GM18511 (cell line): Measurements from ENCODE around the gene NRG4.
"Not testable (repeated sequence)": the region's sequence is repeated elsewhere in the genome, so short reads cannot be mapped to it uniquely, and the experiment has no call there.

Experiments
- ATAC-seq: cut with Tn5 transposase; IDR thresholded peaks from one replicate; pipeline ENCODE4 v1.9.1; 2021; ENCODE audit warnings: mild to moderate bottlenecking, moderate library complexity; ENCODE audit not compliant: unreplicated experiment

Gene NRG4

GRCh38 chr15:75994220-75994619, 18.0 kb downstream of the NRG4 start:
- ATAC-seq = no peak

GRCh38 chr15:75992897-75993296, 19.3 kb downstream of the NRG4 start:
- ATAC-seq = no peak

DNA sequence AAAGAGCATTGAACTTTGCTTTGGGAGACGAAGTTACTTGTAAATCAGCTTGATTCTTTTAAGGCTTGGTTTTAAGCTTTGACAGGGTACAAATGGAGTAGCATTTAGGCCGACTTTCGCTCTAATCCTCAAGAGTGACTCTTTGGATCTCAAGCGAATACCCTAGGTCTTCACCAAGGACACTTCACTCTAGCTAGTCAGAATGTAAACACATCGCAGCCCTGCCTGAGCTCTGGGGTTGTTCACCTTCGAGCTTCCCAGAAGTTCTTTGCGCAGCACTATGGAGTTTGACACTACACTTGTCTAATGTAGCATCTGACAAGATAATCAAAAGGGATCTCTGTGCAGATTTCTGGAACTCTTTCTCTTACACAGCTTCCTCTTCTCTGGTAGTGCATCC, 22.3 kb downstream of the NRG4 start:
- ATAC-seq = no peak

DNA sequence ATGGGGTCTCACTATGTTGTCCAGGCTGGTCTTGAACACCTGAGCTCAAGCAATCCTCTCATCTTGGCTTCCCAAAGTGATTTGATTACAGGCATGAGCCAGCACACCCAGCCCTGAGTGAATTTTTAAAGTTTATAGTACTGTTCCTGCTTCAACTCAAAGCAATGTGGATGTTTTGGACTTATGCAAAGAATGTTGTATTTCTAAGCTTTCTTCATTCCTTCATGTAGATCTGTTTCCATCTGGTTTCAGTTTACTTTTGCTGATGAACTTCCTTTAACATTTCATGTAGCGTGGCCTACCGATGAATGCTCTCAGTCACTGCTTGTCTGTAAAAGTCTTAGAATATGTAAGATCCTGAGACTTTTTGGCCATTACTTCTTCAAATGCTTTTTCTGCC, 23.2 kb downstream of the NRG4 start:
- no peak for ATAC-seq

GRCh38 chr15:75985971-75986370, 26.3 kb downstream of the NRG4 start:
- no peak for ATAC-seq

- ATAC-seq = not testable (repeated sequence)
Measured at GRCh38 chr15:75984706-75985105, 27.5 kb downstream of the NRG4 start.

GRCh38 chr15:75982468-75982867, 29.8 kb downstream of the NRG4 start:
- ATAC-seq = no peak

DNA sequence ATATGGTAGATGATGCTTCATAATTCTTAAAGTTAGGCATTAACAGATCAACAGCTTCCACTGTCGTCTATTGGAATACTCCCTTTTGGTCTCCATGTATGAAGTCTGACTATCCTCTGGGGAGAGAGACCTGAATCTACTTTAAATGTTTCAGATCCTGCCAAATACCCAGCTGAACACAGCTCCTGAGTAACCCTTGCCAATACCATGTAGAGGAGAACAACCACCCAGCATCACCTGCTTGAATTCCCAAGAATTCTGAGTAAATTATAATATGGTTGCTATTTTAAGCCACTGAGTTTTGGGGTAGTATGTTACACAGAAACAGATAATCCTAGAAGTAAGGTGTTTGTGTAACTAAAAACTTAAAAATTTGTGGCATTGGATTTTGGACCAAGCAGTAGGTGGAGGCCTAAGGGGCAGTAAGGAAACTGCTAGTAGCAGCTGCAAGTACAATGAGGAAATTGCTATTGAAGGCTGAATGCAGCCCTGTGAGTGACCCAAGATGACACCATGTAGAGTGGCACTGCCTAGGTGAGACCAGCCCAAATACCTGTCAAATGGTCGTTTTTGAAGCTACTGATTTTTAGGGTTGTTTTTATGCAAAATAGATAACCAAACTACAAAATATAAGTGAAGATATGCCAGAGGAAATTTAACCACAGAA, 30.9 kb downstream of the NRG4 start:
- no peak for ATAC-seq

DNA sequence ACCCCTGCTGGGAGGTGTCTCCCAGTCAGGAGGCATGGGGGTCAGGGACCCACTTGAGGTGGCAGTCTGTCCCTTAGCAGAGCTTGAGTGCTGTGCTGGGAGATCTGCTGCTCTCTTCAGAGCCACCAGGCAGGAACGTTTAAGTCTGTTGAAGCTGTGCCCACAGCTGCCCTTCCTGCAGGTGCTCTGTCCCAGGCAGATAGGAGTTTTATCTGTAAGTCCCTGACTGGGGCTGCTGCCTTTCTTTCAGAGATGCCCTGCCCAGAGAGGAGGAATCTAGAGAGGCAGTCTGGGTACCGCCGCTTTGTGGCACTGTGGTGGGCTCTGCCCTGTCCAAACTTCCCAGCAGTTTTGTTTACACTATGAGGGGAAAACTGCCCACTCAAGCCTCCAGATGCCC, 35.5 kb downstream of the NRG4 start:
- not testable (repeated sequence) for ATAC-seq

- ATAC-seq = no peak
Measured at GRCh38 chr15:75966073-75966472, 46.2 kb downstream of the NRG4 start.

DNA sequence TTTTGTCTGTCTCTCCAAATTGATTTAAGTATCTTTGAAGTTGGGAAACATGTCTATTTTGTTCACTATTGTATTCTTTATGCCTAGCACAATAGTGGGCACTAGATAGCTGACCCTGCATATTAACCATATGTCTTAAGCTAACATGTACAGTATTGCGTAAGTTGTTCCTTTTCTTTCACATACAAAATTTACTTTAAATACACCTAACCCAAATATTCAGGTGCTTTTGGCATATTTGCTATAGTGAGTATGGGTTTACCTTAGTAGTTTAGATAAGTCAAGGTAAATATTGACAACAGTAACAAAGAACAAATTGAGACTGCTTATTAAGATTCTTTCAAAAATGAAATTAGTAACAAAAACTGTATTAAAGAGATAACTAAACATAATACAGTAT, 50.9 kb downstream of the NRG4 start:
- no peak for ATAC-seq

- ATAC-seq = no peak
Measured at GRCh38 chr15:75955720-75956119, 56.5 kb downstream of the NRG4 start.

DNA sequence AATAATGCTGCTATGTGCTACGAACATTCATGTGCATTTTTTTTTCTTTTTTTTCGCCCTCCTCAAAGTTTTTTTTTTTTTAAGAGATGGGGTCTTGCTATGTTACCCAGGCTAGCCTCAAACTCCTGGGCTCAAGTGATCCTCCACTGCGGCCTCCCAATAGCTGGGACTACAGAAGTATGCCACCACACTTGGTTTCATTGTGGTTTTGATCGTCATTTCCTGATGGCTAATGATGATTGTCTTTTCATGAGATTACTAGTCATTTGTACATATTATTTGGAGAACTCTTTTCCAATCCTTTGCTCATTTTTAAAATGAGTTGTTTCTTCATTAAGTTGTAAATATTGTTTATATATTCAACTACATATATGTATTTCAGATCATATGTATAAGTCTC, 59.7 kb downstream of the NRG4 start:
- no peak for ATAC-seq

DNA sequence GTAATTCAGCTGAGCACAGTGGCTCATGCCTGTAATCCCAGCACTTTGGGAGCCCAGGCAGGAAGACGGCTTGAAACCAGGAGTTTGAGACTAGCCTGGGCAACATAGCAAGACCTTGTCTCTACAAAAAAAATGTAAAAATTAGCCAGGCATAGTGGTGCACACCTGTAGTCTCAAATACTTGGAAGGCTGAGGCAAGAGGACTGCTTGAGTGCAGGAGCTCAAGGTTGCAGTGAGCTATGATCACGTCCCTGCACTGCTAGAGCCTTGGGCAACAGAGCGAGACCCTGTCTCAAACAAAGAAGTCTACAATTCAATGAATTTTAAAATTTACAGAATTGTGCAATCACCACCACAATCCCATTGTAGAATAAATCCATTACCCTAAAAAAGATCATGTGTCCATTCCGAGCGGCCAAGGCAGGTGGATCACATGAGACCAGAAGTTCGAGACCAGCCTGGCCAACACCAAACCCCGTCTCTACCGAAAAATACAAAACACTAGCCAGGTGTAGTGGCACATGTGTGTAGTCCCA, 63.4 kb downstream of the NRG4 start:
- no peak for ATAC-seq

DNA sequence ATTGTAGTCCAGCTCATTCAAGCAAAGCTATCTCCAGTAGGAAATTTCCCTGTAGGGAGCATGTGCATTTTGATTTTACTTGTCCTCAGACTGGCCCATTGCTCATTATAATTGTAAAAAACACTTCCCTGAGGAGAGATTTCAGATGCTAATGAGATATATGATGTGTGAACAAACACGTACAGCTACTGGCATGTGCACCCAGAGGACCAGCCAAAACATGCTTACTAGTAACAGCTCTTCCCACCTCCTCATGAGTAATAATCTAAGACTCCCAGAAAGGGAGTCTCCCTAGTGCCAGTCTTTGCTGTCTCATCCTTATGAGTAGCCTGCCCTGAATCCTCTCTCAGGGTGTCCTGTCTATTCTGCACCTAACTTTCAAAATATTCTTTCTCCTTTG, 65.1 kb downstream of the NRG4 start:
- ATAC-seq = no peak

DNA sequence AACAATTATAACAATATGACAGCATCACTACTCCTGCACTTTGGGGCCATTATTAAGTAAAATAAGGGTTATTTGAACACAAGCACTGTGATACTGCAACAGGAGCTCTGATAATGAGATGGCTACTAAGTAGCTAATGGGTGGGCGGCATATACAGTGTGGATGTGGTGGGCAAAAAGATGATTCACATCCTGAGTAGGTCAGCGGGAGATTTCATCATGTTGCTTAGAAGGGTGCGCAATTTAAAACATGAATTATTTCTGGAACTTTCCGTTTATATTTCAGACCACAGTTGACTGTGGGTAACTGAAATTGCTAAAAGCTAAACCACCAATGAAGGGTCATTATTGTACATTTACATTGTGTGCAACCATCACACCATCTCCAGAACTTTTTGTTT, 66.3 kb downstream of the NRG4 start:
- no peak for ATAC-seq

- no peak for ATAC-seq
Measured at GRCh38 chr15:75943713-75944215, 68.5 kb downstream of the NRG4 start.

- ATAC-seq = no peak
Measured at GRCh38 chr15:75943246-75943645, 69.0 kb downstream of the NRG4 start.

GRCh38 chr15:75942464-75942863, 69.8 kb downstream of the NRG4 start:
- no peak for ATAC-seq

DNA sequence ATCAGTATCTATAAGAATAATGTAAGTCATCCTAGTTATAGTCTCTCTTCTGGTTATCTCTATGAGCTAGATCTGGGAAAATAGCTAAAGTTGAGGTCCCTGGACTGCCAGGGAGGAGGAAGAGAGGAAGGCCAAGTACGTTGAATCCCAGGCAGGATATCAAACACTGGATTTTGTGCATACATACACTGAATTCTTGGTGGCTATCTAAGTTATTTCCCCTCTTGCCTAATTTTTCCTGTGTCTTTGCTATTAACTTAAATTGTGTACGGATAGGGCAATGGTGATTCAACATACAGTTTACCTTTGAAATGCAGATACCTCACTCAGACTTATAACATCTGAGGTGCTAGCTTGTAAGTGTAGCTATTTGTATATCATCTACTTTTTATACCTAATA, 81.4 kb downstream of the NRG4 start:
- no peak for ATAC-seq

GRCh38 chr15:75929799-75930565, 82.2 kb downstream of the NRG4 start:
- no peak for ATAC-seq
